PFSK-1 (cell line): ENCODE data around the gene TIAL1.

ENCODE experiments used
- POLR2AphosphoS5 ChIP-seq: IDR thresholded peaks from 2 replicates; pipeline ENCODE4 v1.6.1; 2012; ENCODE audit warnings: low read depth, mild to moderate bottlenecking, control low read depth, low read length, moderate library complexity
- TAF1 ChIP-seq: IDR thresholded peaks from 2 replicates; pipeline ENCODE4 v1.6.1; 2012; ENCODE audit warnings: low read length, control low read depth, borderline replicate concordance; ENCODE audit not compliant: insufficient read depth

- no peak for TF ChIP-seq POLR2AphosphoS5
- no peak for TF ChIP-seq TAF1
Observed at GRCh38 chr10:119644994-119645393, 48.2 kb upstream of the TIAL1 start.
